Psoas muscle (tissue), 8 donors: ENCODE measurements around the gene TRUB1. TPM values are rescaled to one million over a fixed set of nuclear protein-coding genes. Genes with fewer than 3 reads are reported as not detected.

Experiments
- ATAC-seq, 4 donors: fragments of 200-7000 bp; cut with Tn5 transposase; one replicate each; pipeline ENCODE4 v1.9.1; 2020; ENCODE audit warnings: moderate library complexity in 3 of 4, mild to moderate bottlenecking in 2 of 4
- DNase-seq, 2 donors: peaks; one replicate each; pipeline ENCODE4 v3.0.0-alpha.2; 2020
- H3K27ac ChIP-seq: fragments of 200-600 bp; one replicate; pipeline ENCODE4 v1.8.0; 2022
- H3K27me3 ChIP-seq, 3 donors: fragments of 200-600 bp in 1 of 3; one replicate each; pipeline versions ENCODE4 v1.6.1 to v1.8.0; 2013 to 2022; ENCODE audit warnings: low read length in 2 of 3, mild to moderate bottlenecking in 2 of 3, moderate library complexity in 1 of 3; ENCODE audit not compliant: insufficient read depth in 3 of 3
- H3K36me3 ChIP-seq, 2 donors: fragments of 200-600 bp in 1 of 2; one replicate each; pipeline versions ENCODE4 v1.6.1 to v1.8.0; 2013 to 2022; ENCODE audit warnings: low read depth in 1 of 2, mild to moderate bottlenecking in 1 of 2, moderate library complexity in 1 of 2; ENCODE audit not compliant: insufficient read depth in 1 of 2
- H3K4me1 ChIP-seq: fragments of 200-600 bp; one replicate; pipeline ENCODE4 v1.8.0; 2022
- H3K4me3 ChIP-seq: fragments of 200-600 bp; one replicate; pipeline ENCODE4 v1.8.0; 2022; ENCODE audit warnings: mild to moderate bottlenecking
- H3K9me3 ChIP-seq: fragments of 200-600 bp; one replicate; pipeline ENCODE4 v1.8.0; 2022
- CTCF ChIP-seq: fragments of 200-600 bp; IDR thresholded peaks from one replicate; pipeline ENCODE4 v1.8.0; 2022; ENCODE audit warnings: antibody characterized with exemption
- WGBS, 3 donors: extraction: QIAGEN DNeasy Blood & Tissue Kit; methylation state at CpG; one replicate each; pipeline versions ENCODE4 v1.1.6 to v1.1.7; 2013; 5-methylcytosine and 5-hydroxymethylcytosine counted together
- intact Hi-C, 2 donors: fragments of 100-400 bp; cut with DNase I; formaldehyde crosslinking; loops; one replicate each; pipeline versions ENCODE4 v1.11.0 to v1.14.2; 2022
- polyA plus RNA-seq, 3 donors: library from polyadenylated mRNA; stranded (reverse); fragments of 200-250 nt; gene quantifications; one replicate each; pipeline ENCODE4 v1.2.3, GENCODE V29; 2013
- total RNA-seq, 4 donors: library from RNA; stranded (reverse); fragmentation: NEBNext Ultra II Directional in 2 of 4; extraction: Animal tissue kit (Norgen Biotek cat#: 25700) in 2 of 4; gene quantifications; one replicate each; pipeline versions ENCODE4 v1.2.1 to v1.2.4, GENCODE V29; 2021 to 2023
- donor health status: healthy with polysubstance abuse.
- donor health status: DM: no; HTN: no; CAD: no; lungs with moderate emphysema.
- donor health status: Bipolar disorder and iron deficiency.
- donor health status: healthy.
- donor health status: DM: yes; HTN: yes; CAD: no.
- donor health status: DM: no; HTN: no; CAD: no.
- donor health status: DM: no; HTN: no; CAD: no.
- donor health status: DM: yes; HTN: yes; CAD: no.

The TRUB1 gene
- total and polyA plus RNA-seq, 7 donors, result 3.3 to 8.9 (median 8.4) TPM

GRCh38 chr10:114899982-114900381 lies 38.0 kb upstream of the TRUB1 start:
- Histone ChIP-seq H3K27me3 (no peaks in the 10 kb centered on the region), H3K27ac (no peak overlapping the region), H3K36me3 (no peaks in the 10 kb centered on the region), H3K4me1 (no peaks in the 10 kb centered on the region), H3K4me3 (no peak overlapping the region), H3K9me3 (no peaks in the 10 kb centered on the region)
- intact Hi-C loops, result no loop called here
- 85 to 88% (median 88%) methylated on average over 2 of the region's 2 CpGs for WGBS, 3 donors
- no peak for TF ChIP-seq CTCF
- DNase-seq (no peak), ATAC-seq (no peak)

- no peak for DNase-seq
- 93 to 96% (median 96%) methylated on average over 12 of the region's 12 CpGs for WGBS, 3 donors
- TF ChIP-seq CTCF, result no peak
- Histone ChIP-seq H3K9me3 (no peaks in the 10 kb centered on the region), H3K27ac (no peak overlapping the region), H3K27me3 (no peaks in the 10 kb centered on the region), H3K4me3 (no peak overlapping the region), H3K4me1 (no peaks in the 10 kb centered on the region), H3K36me3 (no peaks in the 10 kb centered on the region)
- ATAC-seq, result no peak
- intact Hi-C loops, result no loop called here
Measured at GRCh38 chr10:114900658-114901057, 37.3 kb upstream of the TRUB1 start.

- no peaks in the 10 kb centered on the region for H3K27me3 ChIP-seq
- TF ChIP-seq CTCF, result no peak
- WGBS, 3 donors, result 67 to 81% (median 69%) methylated on average over 1 of the region's 1 CpG
- DNase-seq (no peak), ATAC-seq (no peak)
- H3K36me3 ChIP-seq, result no peaks in the 10 kb centered on the region
- intact Hi-C loops, result no loop called here
- H3K27ac ChIP-seq, result no peak overlapping the region
- H3K4me3 ChIP-seq, result no peak overlapping the region
- no peaks in the 10 kb centered on the region for H3K9me3 ChIP-seq
- no peaks in the 10 kb centered on the region for H3K4me1 ChIP-seq
Measured at GRCh38 chr10:114902151-114902550, 35.8 kb upstream of the TRUB1 start.

- no peak for DNase-seq
- no peak overlapping the region for H3K27ac ChIP-seq
- peak in 2 of 4 donors; percentile 40 to 45 for ATAC-seq
- H3K27me3 ChIP-seq, result no peaks in the 10 kb centered on the region
- TF ChIP-seq CTCF, result no peak
- intact Hi-C loops, result no loop called here
- no peaks in the 10 kb centered on the region for H3K9me3 ChIP-seq
- no peaks in the 10 kb centered on the region for H3K36me3 ChIP-seq
- H3K4me3 ChIP-seq, result no peak overlapping the region
- no peaks in the 10 kb centered on the region for H3K4me1 ChIP-seq
Measured at GRCh38 chr10:114905450-114905849, 32.5 kb upstream of the TRUB1 start.

GRCh38 chr10:114906981-114907380 lies 31.0 kb upstream of the TRUB1 start:
- Histone ChIP-seq H3K4me1 (no peaks in the 10 kb centered on the region), H3K36me3 (no peaks in the 10 kb centered on the region), H3K4me3 (no peak overlapping the region), H3K27me3 (no peaks in the 10 kb centered on the region), H3K9me3 (no peaks in the 10 kb centered on the region), H3K27ac (no peak overlapping the region)
- DNase-seq, result no peak
- no peak for TF ChIP-seq CTCF
- intact Hi-C loops, result no loop called here
- ATAC-seq, result no peak
- WGBS, 3 donors, result 49 to 57% (median 53%) methylated on average over 3 of the region's 3 CpGs
